Esophagus muscularis mucosa (tissue), 3 donors: ENCODE measurements around the gene SUPT20H.

Experiments
- POLR2AphosphoS5 ChIP-seq, 2 donors: sonication (generic); formaldehyde crosslinking; IDR thresholded peaks; one replicate each; pipeline ENCODE4 v1.6.1; 2017; ENCODE audit warnings: antibody characterized with exemption in 2 of 2
- TF ChIP-seq, protein P1 (sequence below), 3 experiments: fragments of 200-600 bp in 2 of 3; fragments of 450-650 bp in 1 of 3; sonication (generic) in 2 of 3; IDR thresholded peaks; one replicate each; pipeline ENCODE4 v1.5.1; 2017 to 2019; ENCODE audit warnings: antibody characterized with exemption in 3 of 3, mild to moderate bottlenecking in 2 of 3, moderate library complexity in 1 of 3

DNA sequence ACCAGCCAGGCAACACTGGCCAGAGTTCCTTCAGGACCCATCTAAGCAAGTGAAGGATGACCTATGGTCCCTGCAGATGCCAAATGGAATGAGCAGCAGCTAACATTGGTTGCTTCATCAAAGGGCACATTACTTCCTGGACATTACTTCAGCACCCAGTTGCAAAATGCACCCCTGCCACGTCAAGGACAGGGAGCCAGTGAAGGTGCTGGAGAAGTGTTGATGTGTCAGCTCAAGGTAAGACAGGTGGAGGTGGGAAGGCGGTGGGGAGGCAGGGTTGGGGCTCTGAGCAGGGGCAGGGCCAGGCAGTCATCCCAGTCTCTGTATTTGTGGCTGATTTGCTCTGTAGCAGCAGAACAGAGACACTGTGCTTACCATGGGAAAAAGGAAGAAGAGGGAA lies 31.4 kb upstream of the SUPT20H start:
- no peak for TF ChIP-seq POLR2AphosphoS5 (IDR thresholded peaks at IDR 0.05)
- TF ChIP-seq, protein P1, sequence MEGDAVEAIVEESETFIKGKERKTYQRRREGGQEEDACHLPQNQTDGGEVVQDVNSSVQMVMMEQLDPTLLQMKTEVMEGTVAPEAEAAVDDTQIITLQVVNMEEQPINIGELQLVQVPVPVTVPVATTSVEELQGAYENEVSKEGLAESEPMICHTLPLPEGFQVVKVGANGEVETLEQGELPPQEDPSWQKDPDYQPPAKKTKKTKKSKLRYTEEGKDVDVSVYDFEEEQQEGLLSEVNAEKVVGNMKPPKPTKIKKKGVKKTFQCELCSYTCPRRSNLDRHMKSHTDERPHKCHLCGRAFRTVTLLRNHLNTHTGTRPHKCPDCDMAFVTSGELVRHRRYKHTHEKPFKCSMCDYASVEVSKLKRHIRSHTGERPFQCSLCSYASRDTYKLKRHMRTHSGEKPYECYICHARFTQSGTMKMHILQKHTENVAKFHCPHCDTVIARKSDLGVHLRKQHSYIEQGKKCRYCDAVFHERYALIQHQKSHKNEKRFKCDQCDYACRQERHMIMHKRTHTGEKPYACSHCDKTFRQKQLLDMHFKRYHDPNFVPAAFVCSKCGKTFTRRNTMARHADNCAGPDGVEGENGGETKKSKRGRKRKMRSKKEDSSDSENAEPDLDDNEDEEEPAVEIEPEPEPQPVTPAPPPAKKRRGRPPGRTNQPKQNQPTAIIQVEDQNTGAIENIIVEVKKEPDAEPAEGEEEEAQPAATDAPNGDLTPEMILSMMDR (IDR thresholded peaks at IDR 0.05) = no peak
